GM19395 (cell line): Measurements from ENCODE around the gene DIS3L2.
"Not testable (repeated sequence)": the region's sequence is repeated elsewhere in the genome, so short reads cannot be mapped to it uniquely, and the experiment has no call there.

Experiments used
- ATAC-seq: cut with Tn5 transposase; IDR thresholded peaks from one replicate; pipeline ENCODE4 v1.9.1; 2021; ENCODE audit warnings: mild to moderate bottlenecking, moderate library complexity; ENCODE audit not compliant: unreplicated experiment

The DIS3L2 gene

GRCh38 chr2:232288489-232289030, 327.0 kb downstream of the DIS3L2 start:
- no peak for ATAC-seq

- ATAC-seq: no peak
These were observed 329.2 kb downstream of the DIS3L2 start for GRCh38 chr2:232290668-232291067.

GRCh38 chr2:232291343-232291742, 329.8 kb downstream of the DIS3L2 start:
- no peak for ATAC-seq

- ATAC-seq: no peak
These were observed 331.1 kb downstream of the DIS3L2 start for GRCh38 chr2:232292395-232293154.

GRCh38 chr2:232293191-232293590, 331.7 kb downstream of the DIS3L2 start:
- no peak for ATAC-seq

GRCh38 chr2:232295971-232296370, 334.5 kb downstream of the DIS3L2 start:
- no peak for ATAC-seq

- ATAC-seq: no peak
These were observed 335.4 kb downstream of the DIS3L2 start for GRCh38 chr2:232296776-232297525.

- ATAC-seq: no peak
These were observed 337.6 kb downstream of the DIS3L2 start for GRCh38 chr2:232299084-232299483.

- no peak for ATAC-seq
These were observed 338.6 kb downstream of the DIS3L2 start for GRCh38 chr2:232299927-232300674.

GRCh38 chr2:232300894-232301387, 339.4 kb downstream of the DIS3L2 start:
- ATAC-seq: no peak

GRCh38 chr2:232304236-232304635, 342.7 kb downstream of the DIS3L2 start:
- no peak for ATAC-seq

GRCh38 chr2:232306741-232307305, 345.3 kb downstream of the DIS3L2 start:
- no peak for ATAC-seq

GRCh38 chr2:232307854-232308253, 346.3 kb downstream of the DIS3L2 start:
- ATAC-seq: no peak

GRCh38 chr2:232308986-232309385, 347.5 kb downstream of the DIS3L2 start:
- no peak for ATAC-seq

- no peak for ATAC-seq
These were observed 348.1 kb downstream of the DIS3L2 start for GRCh38 chr2:232309592-232309991.

GRCh38 chr2:232310121-232310520, 348.6 kb downstream of the DIS3L2 start:
- no peak for ATAC-seq

GRCh38 chr2:232310696-232311095, 349.2 kb downstream of the DIS3L2 start:
- ATAC-seq: no peak

- ATAC-seq: not testable (repeated sequence)
These were observed 352.1 kb downstream of the DIS3L2 start for GRCh38 chr2:232313645-232314044.

- peak; percentile 96 for ATAC-seq
These were observed 353.8 kb downstream of the DIS3L2 start for GRCh38 chr2:232315049-232315922.

- ATAC-seq: no peak
These were observed 354.4 kb downstream of the DIS3L2 start for GRCh38 chr2:232315923-232316299.
